ENCODE measurements around the gene COBL.

DNA sequence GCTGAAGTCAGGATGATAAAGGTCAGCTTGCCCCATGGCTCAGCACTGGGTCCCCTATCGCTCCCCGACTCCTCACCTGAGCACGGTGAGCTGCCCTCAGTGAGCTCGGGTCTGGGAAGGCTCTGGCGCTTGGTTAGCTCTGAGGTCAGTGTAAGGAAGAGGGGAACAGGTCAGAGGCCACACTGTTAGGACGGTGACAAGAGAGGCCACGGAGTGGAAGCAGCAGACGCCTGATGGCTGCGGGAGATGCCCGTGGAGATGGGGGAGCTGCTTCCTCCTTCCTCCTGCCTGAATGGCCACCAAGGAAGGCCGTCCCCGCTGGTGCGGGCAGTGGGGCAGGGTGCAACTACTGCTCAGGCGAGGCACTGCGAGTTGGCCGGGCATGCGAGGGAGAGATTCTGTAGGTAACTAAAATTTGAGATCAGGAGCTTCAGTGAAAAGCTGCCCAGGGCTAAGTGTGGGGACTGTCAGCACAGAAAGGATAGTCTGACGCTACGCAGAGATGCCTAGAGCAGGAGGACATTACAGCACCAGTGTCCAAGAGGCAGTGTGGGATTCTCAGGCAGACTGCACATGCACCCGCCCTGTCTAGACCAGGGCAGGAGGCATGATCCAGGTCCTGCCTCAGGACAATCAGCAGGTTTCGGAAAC lies 302.6 kb downstream of the COBL start:
- TF ChIP-seq, protein P1, sequence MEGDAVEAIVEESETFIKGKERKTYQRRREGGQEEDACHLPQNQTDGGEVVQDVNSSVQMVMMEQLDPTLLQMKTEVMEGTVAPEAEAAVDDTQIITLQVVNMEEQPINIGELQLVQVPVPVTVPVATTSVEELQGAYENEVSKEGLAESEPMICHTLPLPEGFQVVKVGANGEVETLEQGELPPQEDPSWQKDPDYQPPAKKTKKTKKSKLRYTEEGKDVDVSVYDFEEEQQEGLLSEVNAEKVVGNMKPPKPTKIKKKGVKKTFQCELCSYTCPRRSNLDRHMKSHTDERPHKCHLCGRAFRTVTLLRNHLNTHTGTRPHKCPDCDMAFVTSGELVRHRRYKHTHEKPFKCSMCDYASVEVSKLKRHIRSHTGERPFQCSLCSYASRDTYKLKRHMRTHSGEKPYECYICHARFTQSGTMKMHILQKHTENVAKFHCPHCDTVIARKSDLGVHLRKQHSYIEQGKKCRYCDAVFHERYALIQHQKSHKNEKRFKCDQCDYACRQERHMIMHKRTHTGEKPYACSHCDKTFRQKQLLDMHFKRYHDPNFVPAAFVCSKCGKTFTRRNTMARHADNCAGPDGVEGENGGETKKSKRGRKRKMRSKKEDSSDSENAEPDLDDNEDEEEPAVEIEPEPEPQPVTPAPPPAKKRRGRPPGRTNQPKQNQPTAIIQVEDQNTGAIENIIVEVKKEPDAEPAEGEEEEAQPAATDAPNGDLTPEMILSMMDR (IDR thresholded peaks at IDR 0.05) = no peak
- TF ChIP-seq, protein P2, sequence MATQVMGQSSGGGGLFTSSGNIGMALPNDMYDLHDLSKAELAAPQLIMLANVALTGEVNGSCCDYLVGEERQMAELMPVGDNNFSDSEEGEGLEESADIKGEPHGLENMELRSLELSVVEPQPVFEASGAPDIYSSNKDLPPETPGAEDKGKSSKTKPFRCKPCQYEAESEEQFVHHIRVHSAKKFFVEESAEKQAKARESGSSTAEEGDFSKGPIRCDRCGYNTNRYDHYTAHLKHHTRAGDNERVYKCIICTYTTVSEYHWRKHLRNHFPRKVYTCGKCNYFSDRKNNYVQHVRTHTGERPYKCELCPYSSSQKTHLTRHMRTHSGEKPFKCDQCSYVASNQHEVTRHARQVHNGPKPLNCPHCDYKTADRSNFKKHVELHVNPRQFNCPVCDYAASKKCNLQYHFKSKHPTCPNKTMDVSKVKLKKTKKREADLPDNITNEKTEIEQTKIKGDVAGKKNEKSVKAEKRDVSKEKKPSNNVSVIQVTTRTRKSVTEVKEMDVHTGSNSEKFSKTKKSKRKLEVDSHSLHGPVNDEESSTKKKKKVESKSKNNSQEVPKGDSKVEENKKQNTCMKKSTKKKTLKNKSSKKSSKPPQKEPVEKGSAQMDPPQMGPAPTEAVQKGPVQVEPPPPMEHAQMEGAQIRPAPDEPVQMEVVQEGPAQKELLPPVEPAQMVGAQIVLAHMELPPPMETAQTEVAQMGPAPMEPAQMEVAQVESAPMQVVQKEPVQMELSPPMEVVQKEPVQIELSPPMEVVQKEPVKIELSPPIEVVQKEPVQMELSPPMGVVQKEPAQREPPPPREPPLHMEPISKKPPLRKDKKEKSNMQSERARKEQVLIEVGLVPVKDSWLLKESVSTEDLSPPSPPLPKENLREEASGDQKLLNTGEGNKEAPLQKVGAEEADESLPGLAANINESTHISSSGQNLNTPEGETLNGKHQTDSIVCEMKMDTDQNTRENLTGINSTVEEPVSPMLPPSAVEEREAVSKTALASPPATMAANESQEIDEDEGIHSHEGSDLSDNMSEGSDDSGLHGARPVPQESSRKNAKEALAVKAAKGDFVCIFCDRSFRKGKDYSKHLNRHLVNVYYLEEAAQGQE (IDR thresholded peaks at IDR 0.05; ENCODE audit: insufficient read depth in 1 of 2, low read depth in 2 of 2, low read length in 1 of 2) = no peak
- TF ChIP-seq TCF7L2 (IDR thresholded peaks at IDR 0.05; ENCODE audit: low read depth, low read length) = no peak
